GF-D8 (cell line): ENCODE measurements around the gene NWD2.
A peak's percentile ranks its signal among the peaks of the same experiment; 100 is the strongest.
"Not testable (repeated sequence)": the region's sequence is repeated elsewhere in the genome, so short reads cannot be mapped to it uniquely, and the experiment has no call there.

ENCODE experiments used
- DNase-seq: peaks from one replicate; lab custom pipeline; 2025; lab: John Stamatoyannopoulos, UW

NWD2 gene

DNA sequence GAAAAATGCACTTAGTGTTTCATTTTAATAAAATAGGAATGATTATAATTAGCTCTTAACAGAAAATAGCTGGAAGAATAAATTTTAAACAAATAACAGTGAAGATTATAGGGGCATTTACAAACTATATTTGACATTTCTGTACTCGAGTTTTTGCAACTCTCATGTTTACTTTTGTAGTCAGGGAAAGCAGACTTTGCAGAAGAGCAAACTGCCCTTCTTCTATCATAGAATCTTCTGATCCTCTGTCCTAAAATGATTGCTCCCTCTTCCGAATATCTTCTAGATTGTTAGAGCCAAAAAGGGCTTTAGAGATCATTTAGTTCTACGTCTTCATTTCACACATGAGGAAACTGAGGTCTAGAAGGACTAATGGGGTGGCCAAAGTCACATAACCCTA, 222.7 kb downstream of the NWD2 start:
- DNase-seq = no peak

DNA sequence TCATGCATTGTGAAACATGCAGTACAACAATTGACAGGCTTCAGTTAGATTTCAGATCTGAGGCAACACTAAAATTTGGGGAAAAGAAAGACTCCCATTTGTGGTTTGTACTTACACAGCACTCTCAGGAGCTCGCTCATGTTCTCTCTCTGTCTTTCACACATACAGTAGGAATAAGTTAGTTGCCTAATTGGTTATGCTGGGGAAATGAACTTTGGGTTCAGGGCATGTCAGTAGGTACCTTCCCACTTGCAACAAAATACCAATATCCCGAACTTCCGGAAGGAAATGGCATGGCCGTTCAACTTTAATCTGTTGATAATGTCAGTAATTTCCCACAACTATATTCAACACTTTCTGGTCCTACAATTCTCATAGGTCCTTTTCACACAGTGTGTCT, 223.3 kb downstream of the NWD2 start:
- no peak for DNase-seq

GRCh38 chr4:37469286-37469685, 224.7 kb downstream of the NWD2 start:
- DNase-seq = no peak

DNA sequence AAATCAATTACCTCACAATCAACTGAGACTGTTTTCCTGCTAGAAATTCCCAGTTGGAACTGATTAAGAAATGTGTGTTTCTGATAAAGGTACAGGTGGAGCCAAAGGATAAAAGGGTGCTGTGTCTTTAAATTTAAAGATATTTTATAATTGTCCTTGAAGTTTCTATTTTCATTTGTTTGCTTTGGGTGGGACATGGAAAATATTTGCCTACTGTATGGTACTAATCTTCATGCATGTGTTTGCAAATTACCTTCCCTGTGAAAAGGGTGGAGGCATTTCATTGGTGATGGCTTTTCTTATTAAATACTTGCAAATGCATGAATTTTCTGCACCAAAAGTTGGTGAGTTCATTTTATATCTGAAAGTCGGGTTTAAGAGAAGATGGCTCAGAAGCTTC, 225.7 kb downstream of the NWD2 start:
- DNase-seq = no peak

GRCh38 chr4:37471093-37471492, 226.6 kb downstream of the NWD2 start:
- DNase-seq = no peak

DNA sequence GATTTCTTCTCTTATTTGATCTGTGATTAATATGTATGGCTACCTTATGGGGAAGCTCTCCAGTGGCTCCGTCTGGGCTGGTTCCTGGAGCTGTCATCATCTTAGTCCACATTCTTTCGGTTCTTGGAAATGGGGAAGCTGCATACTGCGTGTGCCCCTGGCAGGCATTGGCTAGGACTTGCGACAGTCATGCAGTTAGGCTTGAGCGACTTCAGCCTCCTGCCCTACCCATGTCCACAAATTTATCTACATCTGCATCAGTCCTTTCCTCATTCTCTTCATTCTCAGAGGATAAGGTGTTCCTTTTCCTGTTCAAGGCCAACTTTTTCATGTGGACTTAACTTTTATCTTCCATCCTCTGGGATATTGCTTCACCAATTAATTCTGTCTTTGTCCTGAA, 227.4 kb downstream of the NWD2 start:
- peak; percentile 39 for DNase-seq

DNA sequence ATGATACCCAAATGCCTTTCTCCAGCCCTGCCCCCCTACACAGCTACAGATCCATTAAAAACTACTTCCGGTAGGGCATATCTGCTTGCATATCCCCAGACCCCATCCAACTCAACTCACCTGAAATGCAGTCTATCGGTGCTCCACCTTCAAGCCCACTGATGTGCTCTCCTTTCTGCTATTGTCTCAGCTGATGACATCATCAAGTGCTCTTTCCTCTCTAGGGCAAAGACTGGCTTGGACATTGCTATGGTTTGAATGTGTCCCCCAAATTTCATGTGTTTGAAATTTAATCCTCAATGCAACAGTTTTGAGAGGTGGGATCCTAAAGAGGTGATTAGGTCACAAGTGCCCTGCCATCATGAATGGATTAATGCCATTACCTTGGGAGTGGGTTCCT, 229.3 kb downstream of the NWD2 start:
- DNase-seq = no peak

- DNase-seq = no peak
Observed at GRCh38 chr4:37475087-37475486, 230.5 kb downstream of the NWD2 start.

DNA sequence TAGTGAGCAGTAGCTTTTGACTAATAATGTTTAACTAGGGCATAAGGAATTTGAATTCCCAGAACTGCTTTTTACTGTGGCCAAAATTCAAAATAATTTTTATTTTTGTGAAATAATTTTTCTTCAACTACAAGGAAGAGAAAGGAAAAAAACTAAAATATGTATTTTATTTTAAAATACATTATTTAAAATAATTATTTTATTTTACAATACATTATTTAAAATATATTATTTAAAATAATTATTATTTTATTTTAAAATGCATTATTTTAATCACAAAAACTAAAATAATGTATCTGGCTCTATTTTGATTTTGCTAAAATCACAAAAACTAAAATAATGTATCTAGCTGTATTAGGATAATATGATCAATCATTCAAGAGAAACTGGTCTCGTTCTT, 231.2 kb downstream of the NWD2 start:
- DNase-seq = no peak

- DNase-seq = no peak
Observed at GRCh38 chr4:37476256-37476655, 231.7 kb downstream of the NWD2 start.

DNA sequence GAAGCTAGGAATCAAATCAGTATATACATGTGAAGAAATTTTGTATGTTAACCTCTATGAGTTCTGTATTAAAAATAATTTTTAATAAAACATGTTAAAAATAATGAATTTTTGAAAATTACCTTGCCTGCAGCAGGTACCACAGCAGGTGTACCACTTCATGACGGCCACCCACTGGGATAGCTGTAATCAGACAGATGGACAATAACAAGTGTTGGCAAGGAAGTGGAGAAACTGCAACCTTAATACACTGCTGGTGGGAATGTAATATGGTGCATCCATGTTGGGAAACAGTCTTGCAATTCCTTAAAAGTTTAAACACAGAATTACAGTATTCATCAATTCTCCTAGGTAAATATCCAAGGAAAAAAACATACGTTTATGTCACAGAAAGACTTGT, 232.1 kb downstream of the NWD2 start:
- no peak for DNase-seq

- DNase-seq = no peak
Observed at GRCh38 chr4:37477126-37477525, 232.6 kb downstream of the NWD2 start.

GRCh38 chr4:37478151-37478550, 233.6 kb downstream of the NWD2 start:
- DNase-seq = no peak

GRCh38 chr4:37480509-37480908, 236.0 kb downstream of the NWD2 start:
- no peak for DNase-seq

DNA sequence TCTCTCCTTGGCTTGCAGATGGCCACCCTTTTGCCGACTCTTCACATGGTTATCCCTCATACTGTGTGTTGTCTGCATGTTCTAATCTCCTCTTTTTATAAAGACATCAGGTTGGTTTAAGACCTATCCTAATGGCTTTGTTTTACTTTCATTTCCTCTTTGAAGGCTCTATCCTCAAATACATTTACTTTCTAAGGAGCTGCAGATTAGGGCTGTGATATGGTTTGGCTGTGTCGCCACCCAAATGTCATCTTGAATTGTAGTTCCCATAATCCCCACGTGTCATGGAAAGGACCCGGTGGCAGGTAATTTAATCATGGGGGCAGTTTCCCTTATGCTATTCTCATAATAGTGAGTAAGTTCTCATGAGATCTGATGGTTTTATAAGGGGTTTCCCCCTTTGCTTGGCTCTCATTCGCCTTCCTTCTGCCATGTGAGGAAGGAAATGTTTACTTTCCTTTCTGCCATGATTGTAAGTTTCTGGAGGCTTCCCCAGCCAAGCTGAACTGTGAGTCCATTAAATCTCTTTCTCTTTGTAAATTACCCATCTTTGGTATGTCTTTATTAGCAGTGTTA, 237.1 kb downstream of the NWD2 start:
- no peak for DNase-seq

DNA sequence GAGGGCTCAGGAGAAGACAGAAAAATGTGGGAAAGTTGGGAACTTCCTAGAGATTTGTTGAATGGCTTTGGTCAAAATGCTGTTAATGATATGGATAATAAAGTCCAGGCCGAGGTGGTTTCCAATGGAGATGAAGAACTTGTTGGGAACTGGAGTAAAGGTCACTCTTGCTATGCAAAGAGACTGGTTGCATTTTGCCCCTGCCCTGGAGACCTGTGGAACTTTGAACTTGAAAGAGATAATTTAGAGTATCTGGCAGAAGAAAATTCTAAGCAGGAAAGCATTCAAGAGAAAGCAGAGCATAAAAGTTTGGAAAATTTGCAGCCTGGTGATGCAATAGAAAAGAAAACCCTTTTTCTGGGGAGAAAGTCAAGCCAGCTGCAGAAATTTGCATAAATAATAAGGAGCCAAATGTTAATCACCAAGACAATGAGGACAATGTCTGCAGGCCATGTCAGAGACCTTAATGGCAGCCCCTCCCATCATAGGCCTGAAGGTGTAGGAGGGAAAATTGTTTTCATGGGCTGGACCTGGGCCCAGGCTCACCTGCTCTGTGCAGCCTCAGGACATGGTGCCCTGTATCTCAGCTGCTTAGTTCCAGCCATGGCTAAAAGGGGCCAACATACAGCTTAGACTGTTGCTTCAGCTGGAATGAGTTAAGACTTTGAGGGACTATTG, 237.8 kb downstream of the NWD2 start:
- no peak for DNase-seq

DNA sequence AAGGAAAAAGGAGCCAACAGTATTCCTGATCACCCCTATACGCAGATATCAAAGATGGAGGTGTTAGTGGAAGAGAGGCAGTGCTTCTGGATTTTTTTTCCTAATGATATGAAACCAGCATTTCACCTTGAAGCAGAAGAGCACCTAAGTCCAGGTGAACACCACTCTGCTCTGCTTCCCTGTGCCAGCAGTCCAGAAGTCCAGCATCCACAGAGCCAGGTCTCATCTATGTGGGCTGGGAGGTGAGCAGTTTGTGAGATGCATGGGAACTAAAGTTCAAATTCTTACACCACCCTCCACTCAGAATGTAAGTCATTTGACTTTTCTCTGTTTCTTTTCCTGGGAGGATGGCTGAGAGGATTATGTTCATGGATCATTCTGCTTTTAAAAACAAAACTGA, 239.1 kb downstream of the NWD2 start:
- DNase-seq = no peak

DNA sequence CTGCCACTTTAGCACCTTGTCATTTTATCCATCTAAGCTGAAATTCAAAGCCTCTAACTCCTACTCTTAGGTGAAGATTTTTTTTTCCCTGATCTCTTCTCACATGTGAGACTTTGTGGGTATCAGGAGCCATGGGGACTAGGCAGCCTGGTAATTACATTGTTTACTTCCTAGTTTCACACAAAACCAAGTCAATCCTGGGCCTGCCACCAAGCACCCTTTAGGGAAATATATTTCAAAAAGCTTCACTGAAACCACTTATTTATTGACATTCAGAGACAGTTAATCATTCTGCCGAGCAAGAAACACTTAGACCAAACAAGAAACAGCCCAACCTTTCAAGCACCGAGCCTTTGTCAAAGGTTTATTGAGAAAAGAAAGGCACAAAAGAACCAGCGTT, 241.6 kb downstream of the NWD2 start:
- DNase-seq = no peak

GRCh38 chr4:37487668-37488067, 243.1 kb downstream of the NWD2 start:
- DNase-seq = no peak

DNA sequence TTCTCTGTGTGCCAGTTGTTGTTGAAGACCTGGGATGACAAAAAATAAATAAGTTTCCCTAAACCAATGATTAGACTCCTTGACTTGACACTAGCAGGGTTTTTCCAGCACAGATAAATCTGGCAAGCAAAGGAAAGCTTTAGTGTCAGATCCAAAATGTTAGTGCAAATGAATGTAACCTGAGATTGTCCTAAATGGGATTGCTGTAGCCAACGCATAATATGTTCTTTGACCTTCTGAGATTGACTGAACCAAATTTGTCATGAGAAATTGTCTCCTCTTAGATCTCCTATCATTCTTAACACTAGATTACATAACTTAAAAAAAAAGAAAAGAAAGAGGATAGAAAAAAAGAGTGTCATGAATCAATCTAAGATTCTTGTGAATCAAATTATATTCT, 245.2 kb downstream of the NWD2 start:
- DNase-seq = no peak

DNA sequence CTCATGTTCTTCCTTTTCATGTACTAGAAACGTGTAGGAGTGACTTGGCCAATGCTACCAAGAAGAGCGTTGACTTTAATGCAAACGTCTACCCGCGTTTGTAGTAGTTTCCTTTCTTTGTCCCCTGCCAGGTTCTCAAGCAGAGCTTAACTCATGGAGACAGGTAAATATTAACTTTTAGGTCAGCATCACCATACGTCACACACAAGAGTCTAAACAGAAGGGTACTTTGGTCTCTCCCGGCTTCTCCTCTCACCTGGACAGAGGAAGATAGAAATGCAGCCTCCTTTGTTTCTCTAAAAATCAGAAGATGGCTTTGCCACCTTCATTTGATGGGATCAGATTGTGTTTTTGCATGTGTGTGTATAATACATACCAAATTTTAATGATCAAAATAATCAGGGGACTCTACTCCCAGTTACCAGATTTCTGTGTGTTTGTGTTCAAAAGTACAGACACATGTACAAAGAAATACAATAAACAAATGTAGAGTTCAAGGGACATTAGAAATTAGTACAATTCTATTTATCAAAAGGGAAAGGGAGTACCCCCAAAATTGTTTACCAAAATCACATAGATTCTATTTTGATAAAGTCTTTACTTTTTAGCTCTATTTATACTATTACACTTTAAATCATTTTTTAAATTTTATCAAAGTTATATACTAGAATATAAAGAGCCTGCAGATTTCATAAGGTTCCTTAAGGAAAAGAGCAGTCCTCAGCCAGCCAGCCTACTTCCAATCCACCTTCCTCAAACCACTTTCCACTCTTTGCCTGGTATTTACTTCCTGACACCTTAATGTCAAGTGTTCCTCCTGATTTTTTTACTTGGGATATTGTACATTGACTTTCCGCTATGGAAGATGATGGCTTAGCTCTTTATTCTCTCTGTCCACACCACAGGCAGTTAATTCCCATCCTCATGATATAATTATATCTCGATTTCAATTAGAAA, 246.1 kb downstream of the NWD2 start:
- no peak for DNase-seq

DNA sequence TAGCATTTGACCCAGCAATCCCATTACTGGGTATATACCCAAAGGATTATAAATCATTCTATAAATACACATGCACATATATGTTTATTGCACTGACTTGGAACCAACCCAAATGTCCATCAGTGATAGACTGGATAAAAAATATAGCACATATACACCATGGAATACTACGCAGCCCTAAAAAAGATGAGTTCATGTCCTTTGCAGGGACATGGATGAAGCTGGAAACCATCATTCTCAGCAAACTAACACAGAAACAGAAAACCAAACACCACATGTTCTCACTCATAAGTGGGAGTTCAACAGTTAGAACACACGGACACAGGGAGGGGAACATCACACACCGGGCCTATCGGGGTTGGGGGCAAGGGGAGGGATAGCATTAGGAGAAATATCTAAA, 250.8 kb downstream of the NWD2 start:
- DNase-seq = not testable (repeated sequence)
